K562 (cell line): ENCODE results near the gene TYW1B.
"Not testable (repeated sequence)": the region's sequence is repeated elsewhere in the genome, so short reads cannot be mapped to it uniquely, and the experiment has no call there.

ENCODE experiments used
- BDP1 ChIP-seq: IDR thresholded peaks from 3 replicates; pipeline ENCODE4 v1.6.1; 2011; ENCODE audit not compliant: insufficient read length, insufficient read depth
- BRD4 ChIP-seq: fragments of 200-600 bp; sonication (generic); IDR thresholded peaks from 2 replicates; pipeline ENCODE4 v1.6.1; 2017; ENCODE audit warnings: inconsistent platforms
- CCNT2 ChIP-seq: IDR thresholded peaks from 2 replicates; pipeline ENCODE4 v1.6.1; 2011; ENCODE audit warnings: borderline replicate concordance, low read depth, mild to moderate bottlenecking, moderate library complexity, mixed read lengths, low read length; ENCODE audit not compliant: insufficient read length; ENCODE audit errors: extremely low read depth
- CTCF ChIP-seq, 3 experiments: IDR thresholded peaks in 2 of 3; conservative IDR thresholded peaks in 1 of 3; 2 replicates each; pipeline ENCODE4 v1.5.1; 2011 to 2012; ENCODE audit warnings: low read length in 3 of 3, mild to moderate bottlenecking in 3 of 3, control low read depth in 2 of 3, improper control_type of control experiment in 1 of 3, inconsistent platforms in 1 of 3, low read depth in 1 of 3, mixed read lengths in 1 of 3, moderate library complexity in 1 of 3; ENCODE audit not compliant: insufficient read depth in 2 of 3
- DEAF1 ChIP-seq: fragments of 450-650 bp; formaldehyde crosslinking; IDR thresholded peaks from 2 replicates; pipeline ENCODE4 v1.4.0; 2020; ENCODE audit warnings: mild to moderate bottlenecking, moderate library complexity
- POLR2AphosphoS5 ChIP-seq: IDR thresholded peaks from 2 replicates; pipeline ENCODE4 v1.6.1; 2011; ENCODE audit warnings: mild to moderate bottlenecking, low read depth, low read length, moderate library complexity; ENCODE audit not compliant: control insufficient read depth, insufficient read depth
- RUNX1 ChIP-seq: sonication (generic); IDR thresholded peaks from 2 replicates; pipeline ENCODE4 v1.6.1; 2016; ENCODE audit warnings: antibody characterized with exemption, low read depth
- STAT6 ChIP-seq: sonication (generic); formaldehyde crosslinking; IDR thresholded peaks from 2 replicates; pipeline ENCODE4 v1.8.1; 2023; ENCODE audit warnings: mild to moderate bottlenecking, missing genetic modification reagents
- ZNF347 ChIP-seq: fragments of 450-650 bp; formaldehyde crosslinking; IDR thresholded peaks from 2 replicates; pipeline ENCODE4 v1.4.0; 2020; ENCODE audit warnings: low read depth, mild to moderate bottlenecking, moderate library complexity

GRCh38 chr7:72641485-72642248 is 186.3 kb downstream of the TYW1B start:
- not testable (repeated sequence) for TF ChIP-seq POLR2AphosphoS5; RUNX1; BDP1; BRD4; ZNF347 (CRISPR knock-in tag); CTCF (IDR thresholded peaks at IDR 0.05 in 2 of 3, conservative IDR thresholded peaks at IDR 0.05 in 1 of 3; ENCODE audit: insufficient read depth in 2 of 3, low read depth in 1 of 3, low read length in 3 of 3); DEAF1; CCNT2; STAT6 (CRISPR knock-in tag)
